K562 (cell line): Measurements from ENCODE around the gene NUTF2. TPM values are rescaled to one million over a fixed set of nuclear protein-coding genes. Genes with fewer than 3 reads are reported as not detected.

Experiments used
- ATF1 ChIP-seq, 2 experiments: fragments of 450-650 bp in 1 of 2; IDR thresholded peaks; 2 replicates each; pipeline ENCODE4 v1.6.1; 2016; ENCODE audit warnings: missing compliant biosample characterization in 1 of 2, missing genetic modification characterization in 1 of 2
- C11orf30 ChIP-seq: fragments of 450-650 bp; IDR thresholded peaks from 2 replicates; pipeline ENCODE4 v1.6.1; 2016; ENCODE audit warnings: low read depth, mild to moderate bottlenecking
- COPS2 ChIP-seq: fragments of 450-650 bp; conservative IDR thresholded peaks from 2 replicates; pipeline ENCODE4 v1.6.1; 2016; ENCODE audit warnings: mild to moderate bottlenecking, moderate library complexity
- ETV5 ChIP-seq: sonication (generic); formaldehyde crosslinking; IDR thresholded peaks from 2 replicates; pipeline ENCODE4 v1.4.0; 2020; ENCODE audit warnings: low read depth, mild to moderate bottlenecking, missing genetic modification reagents
- HDAC2 ChIP-seq: fragments of 450-650 bp; IDR thresholded peaks from 2 replicates; pipeline ENCODE4 v1.6.1; 2016; ENCODE audit warnings: mild to moderate bottlenecking
- NBN ChIP-seq: fragments of 450-650 bp; IDR thresholded peaks from 2 replicates; pipeline ENCODE4 v1.6.1; 2016; ENCODE audit warnings: low read depth, mild to moderate bottlenecking
- PHB ChIP-seq: fragments of 250-450 bp; sonication (Bioruptor Pico); IDR thresholded peaks from 2 replicates; pipeline ENCODE4 v1.5.0; 2021
- PHF20 ChIP-seq: fragments of 450-650 bp; IDR thresholded peaks from 2 replicates; pipeline ENCODE4 v1.6.1; 2018; ENCODE audit not compliant: partially characterized antibody
- SMARCA5 ChIP-seq: fragments of 450-650 bp; IDR thresholded peaks from 2 replicates; pipeline ENCODE4 v1.6.1; 2016
- YBX1 ChIP-seq: fragments of 450-650 bp; IDR thresholded peaks from 2 replicates; pipeline ENCODE4 v1.7.1; 2016; ENCODE audit warnings: mild to moderate bottlenecking
- ZFP30 ChIP-seq: fragments of 250-450 bp; sonication (Bioruptor Pico); IDR thresholded peaks from 2 replicates; pipeline ENCODE4 v1.8.0; 2022; ENCODE audit warnings: moderate library complexity, mild to moderate bottlenecking, inconsistent platforms, borderline replicate concordance
- ZNF146 ChIP-seq: IDR thresholded peaks from one replicate; pipeline ENCODE4 v1.6.1; 2018; ENCODE audit warnings: missing compliant biosample characterization; ENCODE audit not compliant: unreplicated experiment
- ZNF717 ChIP-seq: fragments of 250-450 bp; sonication (Bioruptor Pico); IDR thresholded peaks from 2 replicates; pipeline ENCODE4 v1.5.0; 2021
- polyA plus RNA-seq, 8 experiments: library from polyadenylated mRNA; depleted of rRNA in 4 of 8; stranded (reverse) in 5 of 8; unstranded in 3 of 8; fragments of >200 nt; fragmentation: Nextera tagmentation in 2 of 8; fragmentation: Illumina TruSeq in 1 of 8; extraction: Ambion mirVana in 2 of 8; extraction: Trizol in 1 of 8; gene quantifications; 2 replicates each; pipeline versions ENCODE4 v1.2.1 to v1.2.3, GENCODE V29; 2011 to 2014; ENCODE audit warnings: inconsistent platforms in 1 of 8, missing spikeins in 1 of 8
- total RNA-seq, 7 experiments: library from RNA; depleted of rRNA in 6 of 7; stranded (reverse); fragments of >200 nt in 6 of 7; fragmentation: Illumina TruSeq in 2 of 7; extraction: Trizol in 2 of 7; gene quantifications; 2 replicates each; pipeline versions ENCODE4 v1.2.1 to v1.2.3, GENCODE V29; 2011 to 2021; ENCODE audit warnings: low replicate concordance in 1 of 7
- TF ChIP-seq, protein P1 (sequence below), 2 experiments: fragments of 450-650 bp; conservative IDR thresholded peaks; 2 replicates each; pipeline ENCODE4 v1.6.1; 2017; ENCODE audit warnings: mild to moderate bottlenecking in 2 of 2, moderate library complexity in 2 of 2
- TF ChIP-seq, protein P2 (sequence below): IDR thresholded peaks from 2 replicates; pipeline ENCODE4 v1.6.1; 2011; ENCODE audit not compliant: insufficient read length; ENCODE audit errors: extremely low read depth
- TF ChIP-seq, protein P3 (sequence below): sonication (generic); formaldehyde crosslinking; IDR thresholded peaks from 2 replicates; pipeline ENCODE4 v1.9.0; 2022; ENCODE audit warnings: mild to moderate bottlenecking, missing genetic modification reagents
- TF ChIP-seq, protein P4 (sequence below), 3 experiments: IDR thresholded peaks in 2 of 3; conservative IDR thresholded peaks in 1 of 3; 2 replicates each; pipeline ENCODE4 v1.5.1; 2011 to 2012; ENCODE audit warnings: low read length in 3 of 3, mild to moderate bottlenecking in 3 of 3, control low read depth in 2 of 3, improper control_type of control experiment in 1 of 3, inconsistent platforms in 1 of 3, low read depth in 1 of 3, mixed read lengths in 1 of 3, moderate library complexity in 1 of 3; ENCODE audit not compliant: insufficient read depth in 2 of 3
- TF ChIP-seq, protein P5 (sequence below): fragments of 450-650 bp; IDR thresholded peaks from 2 replicates; pipeline ENCODE4 v1.6.1; 2014; ENCODE audit warnings: low read depth, mild to moderate bottlenecking, moderate library complexity, borderline replicate concordance
- TF ChIP-seq, protein P6 (sequence below): sonication (generic); formaldehyde crosslinking; IDR thresholded peaks from 2 replicates; pipeline ENCODE4 v1.8.0; 2022; ENCODE audit warnings: mild to moderate bottlenecking, low read depth, missing genetic modification reagents
- TF ChIP-seq, protein P7 (sequence below): fragments of 450-650 bp; IDR thresholded peaks from 2 replicates; pipeline ENCODE4 v1.6.1; 2016; ENCODE audit warnings: missing biosample characterization, missing genetic modification characterization

Gene NUTF2
- total and polyA plus RNA-seq, 9 of the 15 experiments (the other 6 are each of a cell fraction or from before 2014, with no cell fraction given), result 106 to 248 (median 147) TPM

DNA sequence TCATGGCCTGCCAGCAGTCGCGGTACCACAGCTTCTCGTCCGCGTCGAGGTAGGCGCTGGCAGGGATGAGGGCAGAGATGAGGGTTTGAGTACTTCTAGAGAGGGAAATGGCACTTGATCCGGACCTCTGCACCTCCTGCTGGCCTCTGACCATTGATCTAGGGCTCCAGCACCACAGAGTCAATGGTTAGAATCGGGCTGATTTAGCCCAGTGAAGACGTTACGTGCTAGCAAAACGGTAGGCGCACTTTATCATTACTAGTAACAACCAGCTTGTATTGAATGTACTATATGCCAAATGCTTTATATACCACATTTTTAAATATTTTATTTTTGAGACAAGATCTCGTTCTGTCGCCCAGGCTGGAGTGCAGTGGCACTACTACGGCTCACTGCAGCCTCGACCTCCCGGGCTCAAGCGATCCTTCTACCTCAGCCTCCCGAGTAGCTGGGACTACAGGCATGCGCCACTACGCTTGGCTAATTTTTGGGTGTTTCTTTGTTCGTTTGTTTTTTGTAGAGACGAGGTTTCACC is 39.5 kb upstream of the NUTF2 start (continued):
- TF ChIP-seq, protein P1, sequence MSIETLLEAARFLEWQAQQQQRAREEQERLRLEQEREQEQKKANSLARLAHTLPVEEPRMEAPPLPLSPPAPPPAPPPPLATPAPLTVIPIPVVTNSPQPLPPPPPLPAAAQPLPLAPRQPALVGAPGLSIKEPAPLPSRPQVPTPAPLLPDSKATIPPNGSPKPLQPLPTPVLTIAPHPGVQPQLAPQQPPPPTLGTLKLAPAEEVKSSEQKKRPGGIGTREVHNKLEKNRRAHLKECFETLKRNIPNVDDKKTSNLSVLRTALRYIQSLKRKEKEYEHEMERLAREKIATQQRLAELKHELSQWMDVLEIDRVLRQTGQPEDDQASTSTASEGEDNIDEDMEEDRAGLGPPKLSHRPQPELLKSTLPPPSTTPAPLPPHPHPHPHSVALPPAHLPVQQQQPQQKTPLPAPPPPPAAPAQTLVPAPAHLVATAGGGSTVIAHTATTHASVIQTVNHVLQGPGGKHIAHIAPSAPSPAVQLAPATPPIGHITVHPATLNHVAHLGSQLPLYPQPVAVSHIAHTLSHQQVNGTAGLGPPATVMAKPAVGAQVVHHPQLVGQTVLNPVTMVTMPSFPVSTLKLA (conservative IDR thresholded peaks at IDR 0.05), result 0 out of 4 replicates have a peak, but pooled peaks have one; percentile 3 to 32
- TF ChIP-seq, protein P2, sequence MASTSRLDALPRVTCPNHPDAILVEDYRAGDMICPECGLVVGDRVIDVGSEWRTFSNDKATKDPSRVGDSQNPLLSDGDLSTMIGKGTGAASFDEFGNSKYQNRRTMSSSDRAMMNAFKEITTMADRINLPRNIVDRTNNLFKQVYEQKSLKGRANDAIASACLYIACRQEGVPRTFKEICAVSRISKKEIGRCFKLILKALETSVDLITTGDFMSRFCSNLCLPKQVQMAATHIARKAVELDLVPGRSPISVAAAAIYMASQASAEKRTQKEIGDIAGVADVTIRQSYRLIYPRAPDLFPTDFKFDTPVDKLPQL, result no peak
- TF ChIP-seq ETV5 (CRISPR knock-in tag), result no peak
- TF ChIP-seq, protein P3, sequence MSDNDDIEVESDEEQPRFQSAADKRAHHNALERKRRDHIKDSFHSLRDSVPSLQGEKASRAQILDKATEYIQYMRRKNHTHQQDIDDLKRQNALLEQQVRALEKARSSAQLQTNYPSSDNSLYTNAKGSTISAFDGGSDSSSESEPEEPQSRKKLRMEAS, result 0 out of 2 replicates have a peak, but pooled peaks have one; percentile 4
- no peak for TF ChIP-seq ZNF717 (CRISPR knock-in tag)
- no peak for TF ChIP-seq YBX1
- TF ChIP-seq HDAC2, result peak; percentile 65; the same call in 1 of the 2 replicates
- no peak for TF ChIP-seq C11orf30
- TF ChIP-seq ZFP30 (CRISPR knock-in tag), result no peak
- TF ChIP-seq PHB (CRISPR knock-in tag), result no peak
- TF ChIP-seq, protein P4, sequence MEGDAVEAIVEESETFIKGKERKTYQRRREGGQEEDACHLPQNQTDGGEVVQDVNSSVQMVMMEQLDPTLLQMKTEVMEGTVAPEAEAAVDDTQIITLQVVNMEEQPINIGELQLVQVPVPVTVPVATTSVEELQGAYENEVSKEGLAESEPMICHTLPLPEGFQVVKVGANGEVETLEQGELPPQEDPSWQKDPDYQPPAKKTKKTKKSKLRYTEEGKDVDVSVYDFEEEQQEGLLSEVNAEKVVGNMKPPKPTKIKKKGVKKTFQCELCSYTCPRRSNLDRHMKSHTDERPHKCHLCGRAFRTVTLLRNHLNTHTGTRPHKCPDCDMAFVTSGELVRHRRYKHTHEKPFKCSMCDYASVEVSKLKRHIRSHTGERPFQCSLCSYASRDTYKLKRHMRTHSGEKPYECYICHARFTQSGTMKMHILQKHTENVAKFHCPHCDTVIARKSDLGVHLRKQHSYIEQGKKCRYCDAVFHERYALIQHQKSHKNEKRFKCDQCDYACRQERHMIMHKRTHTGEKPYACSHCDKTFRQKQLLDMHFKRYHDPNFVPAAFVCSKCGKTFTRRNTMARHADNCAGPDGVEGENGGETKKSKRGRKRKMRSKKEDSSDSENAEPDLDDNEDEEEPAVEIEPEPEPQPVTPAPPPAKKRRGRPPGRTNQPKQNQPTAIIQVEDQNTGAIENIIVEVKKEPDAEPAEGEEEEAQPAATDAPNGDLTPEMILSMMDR (IDR thresholded peaks at IDR 0.05 in 2 of 3, conservative IDR thresholded peaks at IDR 0.05 in 1 of 3; ENCODE audit: insufficient read depth in 2 of 3, low read depth in 1 of 3, low read length in 3 of 3), result peak; percentile 10 to 28 (median 17); a peak in 2 of 6 replicates
- TF ChIP-seq, protein P5, sequence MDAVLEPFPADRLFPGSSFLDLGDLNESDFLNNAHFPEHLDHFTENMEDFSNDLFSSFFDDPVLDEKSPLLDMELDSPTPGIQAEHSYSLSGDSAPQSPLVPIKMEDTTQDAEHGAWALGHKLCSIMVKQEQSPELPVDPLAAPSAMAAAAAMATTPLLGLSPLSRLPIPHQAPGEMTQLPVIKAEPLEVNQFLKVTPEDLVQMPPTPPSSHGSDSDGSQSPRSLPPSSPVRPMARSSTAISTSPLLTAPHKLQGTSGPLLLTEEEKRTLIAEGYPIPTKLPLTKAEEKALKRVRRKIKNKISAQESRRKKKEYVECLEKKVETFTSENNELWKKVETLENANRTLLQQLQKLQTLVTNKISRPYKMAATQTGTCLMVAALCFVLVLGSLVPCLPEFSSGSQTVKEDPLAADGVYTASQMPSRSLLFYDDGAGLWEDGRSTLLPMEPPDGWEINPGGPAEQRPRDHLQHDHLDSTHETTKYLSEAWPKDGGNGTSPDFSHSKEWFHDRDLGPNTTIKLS, result no peak
- TF ChIP-seq, protein P6, sequence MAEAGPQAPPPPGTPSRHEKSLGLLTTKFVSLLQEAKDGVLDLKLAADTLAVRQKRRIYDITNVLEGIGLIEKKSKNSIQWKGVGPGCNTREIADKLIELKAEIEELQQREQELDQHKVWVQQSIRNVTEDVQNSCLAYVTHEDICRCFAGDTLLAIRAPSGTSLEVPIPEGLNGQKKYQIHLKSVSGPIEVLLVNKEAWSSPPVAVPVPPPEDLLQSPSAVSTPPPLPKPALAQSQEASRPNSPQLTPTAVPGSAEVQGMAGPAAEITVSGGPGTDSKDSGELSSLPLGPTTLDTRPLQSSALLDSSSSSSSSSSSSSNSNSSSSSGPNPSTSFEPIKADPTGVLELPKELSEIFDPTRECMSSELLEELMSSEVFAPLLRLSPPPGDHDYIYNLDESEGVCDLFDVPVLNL (CRISPR knock-in tag), result 0 out of 2 replicates have a peak, but pooled peaks have one; percentile 48
- TF ChIP-seq NBN, result no peak
- TF ChIP-seq COPS2, result no peak
- no peak for TF ChIP-seq ZNF146
- TF ChIP-seq PHF20, result peak; percentile 19
- TF ChIP-seq, protein P7, sequence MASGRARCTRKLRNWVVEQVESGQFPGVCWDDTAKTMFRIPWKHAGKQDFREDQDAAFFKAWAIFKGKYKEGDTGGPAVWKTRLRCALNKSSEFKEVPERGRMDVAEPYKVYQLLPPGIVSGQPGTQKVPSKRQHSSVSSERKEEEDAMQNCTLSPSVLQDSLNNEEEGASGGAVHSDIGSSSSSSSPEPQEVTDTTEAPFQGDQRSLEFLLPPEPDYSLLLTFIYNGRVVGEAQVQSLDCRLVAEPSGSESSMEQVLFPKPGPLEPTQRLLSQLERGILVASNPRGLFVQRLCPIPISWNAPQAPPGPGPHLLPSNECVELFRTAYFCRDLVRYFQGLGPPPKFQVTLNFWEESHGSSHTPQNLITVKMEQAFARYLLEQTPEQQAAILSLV (tag), result no peak
- TF ChIP-seq ATF1 (CRISPR knock-in tag; IDR thresholded peaks at IDR 0.05), result no peak
- no peak for TF ChIP-seq ATF1 (tag; IDR thresholded peaks at IDR 0.05)
- no peak for TF ChIP-seq SMARCA5
